ENCODE data around the gene TTF1. TPM values are rescaled to one million over a fixed set of nuclear protein-coding genes. Genes with fewer than 3 reads are reported as not detected.
"Not testable (repeated sequence)": the region's sequence is repeated elsewhere in the genome, so short reads cannot be mapped to it uniquely, and the experiment has no call there.

TTF1 gene
- total RNA-seq, 1 donor from 2014 or later, result 12.3 TPM

DNA sequence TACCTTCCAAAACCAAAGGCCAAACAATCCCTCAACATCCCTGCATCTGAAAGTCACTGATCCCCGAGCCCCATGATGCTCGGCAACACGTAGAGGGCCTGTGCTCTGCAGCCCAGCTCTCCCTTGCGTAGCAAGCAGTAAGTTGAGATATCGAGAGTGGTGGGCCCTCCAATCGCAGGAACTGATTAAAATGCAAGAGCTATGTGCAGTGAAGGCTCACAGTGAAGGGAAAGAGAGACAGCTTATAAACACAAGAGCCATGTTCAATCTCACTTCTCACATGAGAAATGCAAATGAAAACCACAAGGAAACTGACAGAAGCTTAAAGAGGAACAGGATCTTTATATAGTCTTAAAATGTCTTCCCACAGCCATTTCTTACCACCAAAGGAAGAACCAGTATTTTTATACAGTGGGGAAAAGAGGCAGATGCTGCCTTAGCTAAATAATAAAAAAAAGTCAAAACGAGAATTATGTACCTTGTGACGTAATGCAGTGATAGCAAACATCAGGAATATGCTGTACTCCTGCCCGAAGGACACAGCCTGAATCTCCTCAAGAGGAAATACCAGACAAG is 24.6 kb downstream of the TTF1 start:
- intact Hi-C loops (cut with DNase I), result no loop called here
- peak overlapping the region; percentile 31 for H3K27ac ChIP-seq
- H3K36me3 ChIP-seq, result peaks cover 73% of the 10 kb centered on the region
- peaks cover 13% of the 10 kb centered on the region for H3K4me1 ChIP-seq
- no peak overlapping the region for H3K4me3 ChIP-seq
- DNase-seq, result no peak
- H3K27me3 ChIP-seq (ENCODE audit: low read depth), result no peaks in the 10 kb centered on the region
- TF ChIP-seq, protein P1, sequence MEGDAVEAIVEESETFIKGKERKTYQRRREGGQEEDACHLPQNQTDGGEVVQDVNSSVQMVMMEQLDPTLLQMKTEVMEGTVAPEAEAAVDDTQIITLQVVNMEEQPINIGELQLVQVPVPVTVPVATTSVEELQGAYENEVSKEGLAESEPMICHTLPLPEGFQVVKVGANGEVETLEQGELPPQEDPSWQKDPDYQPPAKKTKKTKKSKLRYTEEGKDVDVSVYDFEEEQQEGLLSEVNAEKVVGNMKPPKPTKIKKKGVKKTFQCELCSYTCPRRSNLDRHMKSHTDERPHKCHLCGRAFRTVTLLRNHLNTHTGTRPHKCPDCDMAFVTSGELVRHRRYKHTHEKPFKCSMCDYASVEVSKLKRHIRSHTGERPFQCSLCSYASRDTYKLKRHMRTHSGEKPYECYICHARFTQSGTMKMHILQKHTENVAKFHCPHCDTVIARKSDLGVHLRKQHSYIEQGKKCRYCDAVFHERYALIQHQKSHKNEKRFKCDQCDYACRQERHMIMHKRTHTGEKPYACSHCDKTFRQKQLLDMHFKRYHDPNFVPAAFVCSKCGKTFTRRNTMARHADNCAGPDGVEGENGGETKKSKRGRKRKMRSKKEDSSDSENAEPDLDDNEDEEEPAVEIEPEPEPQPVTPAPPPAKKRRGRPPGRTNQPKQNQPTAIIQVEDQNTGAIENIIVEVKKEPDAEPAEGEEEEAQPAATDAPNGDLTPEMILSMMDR (IDR thresholded peaks at IDR 0.05), result no peak
- H3K9me3 ChIP-seq, result no peaks in the 10 kb centered on the region
- ATAC-seq, result no peak

- intact Hi-C loops (cut with DNase I); DNase-seq; H3K27me3 ChIP-seq (ENCODE audit: low read depth); H3K9me3 ChIP-seq; H3K4me3 ChIP-seq; ATAC-seq; H3K27ac ChIP-seq: not testable (repeated sequence)
- peaks cover 15% of the 10 kb centered on the region for H3K4me1 ChIP-seq
- H3K36me3 ChIP-seq, result peaks cover 58% of the 10 kb centered on the region
Observed at GRCh38 chr9:132378416-132378815, 28.2 kb downstream of the TTF1 start.

- H3K27ac ChIP-seq; H3K9me3 ChIP-seq; DNase-seq; intact Hi-C loops (cut with DNase I); H3K27me3 ChIP-seq (ENCODE audit: low read depth); ATAC-seq; H3K4me3 ChIP-seq: not testable (repeated sequence)
- peaks cover 55% of the 10 kb centered on the region for H3K36me3 ChIP-seq
- peaks cover 15% of the 10 kb centered on the region for H3K4me1 ChIP-seq
Observed at GRCh38 chr9:132377769-132378168, 28.9 kb downstream of the TTF1 start.

DNA sequence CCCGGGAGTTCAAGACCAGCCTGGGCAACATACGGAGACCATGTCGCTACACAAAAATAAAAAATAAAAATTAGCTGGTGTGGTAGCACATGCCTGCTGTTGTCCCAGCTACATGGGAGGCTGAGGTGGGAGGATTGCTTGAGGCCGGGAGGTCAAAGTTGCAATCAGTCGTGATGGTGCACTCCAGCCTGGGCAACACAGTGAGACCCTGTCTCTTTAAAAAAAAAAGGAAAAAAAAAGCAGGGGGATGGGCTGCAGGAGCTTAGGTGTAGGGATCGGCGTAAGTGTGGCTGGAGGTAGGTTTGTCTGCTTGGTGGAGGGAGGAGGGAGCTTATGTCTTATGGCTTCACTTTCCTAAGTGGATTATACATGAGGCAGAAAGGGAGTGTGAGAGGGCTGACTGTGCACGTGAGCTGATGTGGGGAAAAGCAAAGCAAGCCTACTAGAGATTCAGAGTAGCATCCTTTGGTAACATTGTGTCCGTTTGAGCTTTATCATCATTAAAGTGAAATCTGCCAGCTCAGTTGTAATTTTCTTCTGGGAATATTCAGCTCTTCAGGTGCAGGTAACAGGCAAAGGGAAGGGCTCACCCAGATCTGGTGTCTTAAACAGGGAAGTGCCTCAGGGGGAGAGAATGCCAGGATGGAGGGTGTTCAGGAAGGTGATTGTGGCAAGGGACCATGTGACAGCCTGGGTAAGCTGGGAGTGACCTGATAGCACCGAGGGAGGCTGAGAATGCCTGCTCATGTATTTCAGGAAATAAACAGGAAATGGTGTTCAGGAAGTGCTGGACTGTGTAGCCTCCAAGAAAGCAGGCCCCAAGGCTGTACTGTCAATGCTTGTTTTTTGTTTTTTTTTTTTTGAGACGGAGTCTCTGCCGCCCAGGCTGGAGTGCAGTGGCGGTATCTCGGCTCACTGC is 34.2 kb downstream of the TTF1 start:
- intact Hi-C loops (cut with DNase I), result no loop called here
- DNase-seq (peak; percentile 71), ATAC-seq (peak; percentile 86 to 90)
- peak overlapping the region; percentile 7 for H3K4me3 ChIP-seq
- peaks cover 21% of the 10 kb centered on the region for H3K36me3 ChIP-seq
- H3K4me1 ChIP-seq, result peaks cover 21% of the 10 kb centered on the region
- TF ChIP-seq, protein P1 (IDR thresholded peaks at IDR 0.05), result no peak
- peak overlapping the region; percentile 72 for H3K27ac ChIP-seq
- H3K9me3 ChIP-seq, result no peaks in the 10 kb centered on the region
- no peaks in the 10 kb centered on the region for H3K27me3 ChIP-seq (ENCODE audit: low read depth)

DNA sequence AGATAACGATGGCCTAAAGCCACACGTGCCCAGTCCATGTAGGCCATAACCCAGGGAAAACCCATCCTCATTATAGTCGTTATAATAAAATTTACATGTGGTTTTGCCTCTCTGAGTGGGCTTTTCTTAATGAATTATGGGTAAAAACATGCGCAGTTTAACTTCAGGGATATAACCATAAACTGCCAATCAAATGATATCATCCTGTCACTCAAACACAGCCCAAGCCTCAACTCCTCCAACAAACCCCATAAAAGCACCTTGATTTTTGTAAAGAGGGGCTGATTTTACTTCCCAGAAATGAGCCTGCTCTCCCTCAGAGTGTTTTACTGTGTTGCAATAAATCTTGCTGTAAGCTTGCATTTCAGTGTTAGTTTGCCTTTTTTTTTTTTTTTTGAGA is 36.0 kb downstream of the TTF1 start:
- Histone ChIP-seq H3K27ac (no peak overlapping the region), H3K27me3 (ENCODE audit: low read depth) (no peaks in the 10 kb centered on the region), H3K4me3 (no peak overlapping the region), H3K4me1 (peaks cover 24% of the 10 kb centered on the region), H3K36me3 (peaks cover 7% of the 10 kb centered on the region), H3K9me3 (no peaks in the 10 kb centered on the region)
- TF ChIP-seq, protein P1 (IDR thresholded peaks at IDR 0.05), result no peak
- intact Hi-C loops (cut with DNase I), result no loop called here
- DNase-seq, result no peak
- ATAC-seq, result no peak

DNA sequence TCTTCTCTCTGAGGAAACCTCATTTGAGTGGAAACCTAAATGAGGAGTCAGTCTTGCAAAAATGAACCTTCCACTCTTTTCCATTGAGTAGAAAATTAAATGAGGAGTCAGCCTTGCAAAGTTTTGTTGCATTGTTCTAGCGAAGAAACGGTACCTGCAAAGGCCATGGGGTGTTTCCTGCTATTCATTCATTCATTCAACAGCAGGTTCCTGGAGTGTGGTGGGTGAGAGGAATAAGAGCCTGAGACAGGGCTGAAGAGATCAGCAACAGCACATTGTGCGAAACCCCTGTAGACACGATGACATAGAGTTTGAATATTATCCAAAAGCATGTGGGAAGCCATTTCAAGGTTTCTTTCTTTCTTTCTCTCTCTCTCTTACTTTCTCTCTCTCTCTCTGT is 37.2 kb downstream of the TTF1 start:
- TF ChIP-seq, protein P1 (IDR thresholded peaks at IDR 0.05), result no peak
- no peak overlapping the region for H3K4me3 ChIP-seq
- ATAC-seq (no peak), DNase-seq (no peak)
- peaks cover 24% of the 10 kb centered on the region for H3K4me1 ChIP-seq
- intact Hi-C loops (cut with DNase I), result no loop called here
- H3K36me3 ChIP-seq, result no peaks in the 10 kb centered on the region
- no peaks in the 10 kb centered on the region for H3K9me3 ChIP-seq
- no peak overlapping the region for H3K27ac ChIP-seq
- no peaks in the 10 kb centered on the region for H3K27me3 ChIP-seq (ENCODE audit: low read depth)
